Measurements from ENCODE around the gene SMIM28. TPM values are rescaled to one million over a fixed set of nuclear protein-coding genes. Genes with fewer than 3 reads are reported as not detected.
"Not testable (repeated sequence)": the region's sequence is repeated elsewhere in the genome, so short reads cannot be mapped to it uniquely, and the experiment has no call there.

Gene SMIM28
- total RNA-seq, 2 donors from 2014 or later: not detected

GRCh38 chr6:138347864-138348263, 29.8 kb upstream of the SMIM28 start:
- H3K4me1 Mint-ChIP-seq (ENCODE audit: low read depth in 2 of 2): peaks cover 4 to 6% of the 10 kb centered on the region in 2 donors
- H3K27me3 Mint-ChIP-seq: peaks cover 11 to 27% of the 10 kb centered on the region in 2 donors
- no peak for ATAC-seq
- no peaks in the 10 kb centered on the region for H3K9me3 Mint-ChIP-seq
- no peak for DNase-seq (ENCODE audit: low spot score)
- H3K27ac Mint-ChIP-seq: no peak overlapping the region
- no peaks in the 10 kb centered on the region for H3K36me3 Mint-ChIP-seq
- no peak overlapping the region for H3K4me3 Mint-ChIP-seq

- H3K36me3 Mint-ChIP-seq: no peaks in the 10 kb centered on the region
- peaks cover 14 to 38% of the 10 kb centered on the region in 2 donors for H3K27me3 Mint-ChIP-seq
- ATAC-seq (no peak), DNase-seq (ENCODE audit: low spot score) (no peak)
- no peak overlapping the region for H3K4me3 Mint-ChIP-seq
- H3K27ac Mint-ChIP-seq: no peak overlapping the region
- H3K4me1 Mint-ChIP-seq (ENCODE audit: low read depth in 2 of 2): peaks cover 4 to 6% of the 10 kb centered on the region in 2 donors
- H3K9me3 Mint-ChIP-seq: no peaks in the 10 kb centered on the region
These were observed 27.8 kb upstream of the SMIM28 start for GRCh38 chr6:138349891-138350290.

- Mint-ChIP-seq H3K9me3 (peaks cover 2% of the 10 kb centered on the region), H3K4me3 (no peak overlapping the region), H3K36me3 (no peaks in the 10 kb centered on the region), H3K27ac (no peak overlapping the region), H3K4me1 (ENCODE audit: low read depth in 2 of 2) (no peaks in the 10 kb centered on the region), H3K27me3 (peaks cover 18 to 38% of the 10 kb centered on the region in 2 donors)
- ATAC-seq (no peak), DNase-seq (ENCODE audit: low spot score) (no peak)
These were observed 19.8 kb upstream of the SMIM28 start for GRCh38 chr6:138357928-138358327.

GRCh38 chr6:138368684-138369083, 9.0 kb upstream of the SMIM28 start:
- not testable (repeated sequence) for H3K4me1 Mint-ChIP-seq (ENCODE audit: low read depth in 2 of 2); DNase-seq (ENCODE audit: low spot score); H3K9me3 Mint-ChIP-seq; ATAC-seq; H3K27ac Mint-ChIP-seq; H3K36me3 Mint-ChIP-seq; H3K4me3 Mint-ChIP-seq
- peaks cover 23 to 66% of the 10 kb centered on the region in 2 donors for H3K27me3 Mint-ChIP-seq

- Mint-ChIP-seq H3K4me3 (no peak overlapping the region), H3K27ac (no peak overlapping the region), H3K4me1 (ENCODE audit: low read depth in 2 of 2) (no peaks in the 10 kb centered on the region), H3K36me3 (peaks cover 4% of the 10 kb centered on the region), H3K9me3 (peaks cover 3% of the 10 kb centered on the region), H3K27me3 (peaks cover 16 to 63% of the 10 kb centered on the region in 2 donors)
- DNase-seq (ENCODE audit: low spot score) (no peak), ATAC-seq (no peak)
These were observed 6.9 kb upstream of the SMIM28 start for GRCh38 chr6:138370631-138371451.

GRCh38 chr6:138371452-138371711, 6.3 kb upstream of the SMIM28 start:
- peaks cover 3% of the 10 kb centered on the region for H3K9me3 Mint-ChIP-seq
- ATAC-seq (no peak), DNase-seq (ENCODE audit: low spot score) (no peak)
- peaks cover 4% of the 10 kb centered on the region for H3K36me3 Mint-ChIP-seq
- H3K27ac Mint-ChIP-seq: no peak overlapping the region
- peaks cover 14 to 57% of the 10 kb centered on the region in 2 donors for H3K27me3 Mint-ChIP-seq
- H3K4me3 Mint-ChIP-seq: no peak overlapping the region
- no peaks in the 10 kb centered on the region for H3K4me1 Mint-ChIP-seq (ENCODE audit: low read depth in 2 of 2)

GRCh38 chr6:138371720-138372119, 6.0 kb upstream of the SMIM28 start:
- H3K36me3 Mint-ChIP-seq: peaks cover 4% of the 10 kb centered on the region
- H3K9me3 Mint-ChIP-seq: peaks cover 3% of the 10 kb centered on the region
- no peak overlapping the region for H3K27ac Mint-ChIP-seq
- DNase-seq (ENCODE audit: low spot score) (no peak), ATAC-seq (no peak)
- no peaks in the 10 kb centered on the region for H3K4me1 Mint-ChIP-seq (ENCODE audit: low read depth in 2 of 2)
- peaks cover 14 to 55% of the 10 kb centered on the region in 2 donors for H3K27me3 Mint-ChIP-seq
- no peak overlapping the region for H3K4me3 Mint-ChIP-seq

GRCh38 chr6:138372711-138373463, 4.8 kb upstream of the SMIM28 start:
- Mint-ChIP-seq H3K4me3 (no peak overlapping the region), H3K36me3 (no peaks in the 10 kb centered on the region), H3K4me1 (ENCODE audit: low read depth in 2 of 2) (no peaks in the 10 kb centered on the region), H3K27ac (no peak overlapping the region), H3K9me3 (no peaks in the 10 kb centered on the region), H3K27me3 (peaks cover 14 to 43% of the 10 kb centered on the region in 2 donors)
- ATAC-seq: no peak
- DNase-seq (ENCODE audit: low spot score): no peak

- Mint-ChIP-seq H3K4me1 (ENCODE audit: low read depth in 2 of 2) (no peaks in the 10 kb centered on the region), H3K27ac (no peak overlapping the region), H3K9me3 (no peaks in the 10 kb centered on the region), H3K36me3 (no peaks in the 10 kb centered on the region), H3K4me3 (no peak overlapping the region), H3K27me3 (peaks cover 14 to 42% of the 10 kb centered on the region in 2 donors)
- no peak for DNase-seq (ENCODE audit: low spot score)
- no peak for ATAC-seq
These were observed 3.5 kb upstream of the SMIM28 start for GRCh38 chr6:138374230-138374629.

GRCh38 chr6:138374815-138375214, 2.9 kb upstream of the SMIM28 start:
- no peak for DNase-seq (ENCODE audit: low spot score)
- H3K27ac Mint-ChIP-seq: no peak overlapping the region
- no peaks in the 10 kb centered on the region for H3K36me3 Mint-ChIP-seq
- H3K4me1 Mint-ChIP-seq (ENCODE audit: low read depth in 2 of 2): no peaks in the 10 kb centered on the region
- H3K27me3 Mint-ChIP-seq: peaks cover 14 to 39% of the 10 kb centered on the region in 2 donors
- ATAC-seq: no peak
- no peaks in the 10 kb centered on the region for H3K9me3 Mint-ChIP-seq
- no peak overlapping the region for H3K4me3 Mint-ChIP-seq

- Mint-ChIP-seq H3K4me3 (no peak overlapping the region), H3K36me3 (no peaks in the 10 kb centered on the region), H3K27me3 (peaks cover 9 to 16% of the 10 kb centered on the region in 2 donors), H3K27ac (no peak overlapping the region), H3K4me1 (ENCODE audit: low read depth in 2 of 2) (no peaks in the 10 kb centered on the region), H3K9me3 (no peaks in the 10 kb centered on the region)
- DNase-seq (ENCODE audit: low spot score): no peak
- no peak for ATAC-seq
These were observed 663 bp upstream of the SMIM28 start for GRCh38 chr6:138377042-138377441.

GRCh38 chr6:138378463-138378862, 758 bp downstream of the SMIM28 start:
- no peak for ATAC-seq
- Mint-ChIP-seq H3K9me3 (no peaks in the 10 kb centered on the region), H3K4me3 (no peak overlapping the region), H3K27me3 (peaks cover 9 to 17% of the 10 kb centered on the region in 2 donors), H3K4me1 (ENCODE audit: low read depth in 2 of 2) (no peaks in the 10 kb centered on the region), H3K27ac (no peak overlapping the region), H3K36me3 (no peaks in the 10 kb centered on the region)
- no peak for DNase-seq (ENCODE audit: low spot score)

GRCh38 chr6:138382498-138383265, 5.0 kb downstream of the SMIM28 start:
- no peaks in the 10 kb centered on the region for H3K36me3 Mint-ChIP-seq
- H3K9me3 Mint-ChIP-seq: no peaks in the 10 kb centered on the region
- H3K4me3 Mint-ChIP-seq: no peak overlapping the region
- no peak overlapping the region for H3K27ac Mint-ChIP-seq
- DNase-seq (ENCODE audit: low spot score) (no peak), ATAC-seq (no peak)
- peaks cover 2 to 7% of the 10 kb centered on the region in 2 donors for H3K27me3 Mint-ChIP-seq
- H3K4me1 Mint-ChIP-seq (ENCODE audit: low read depth in 2 of 2): no peaks in the 10 kb centered on the region

- peaks cover 3 to 13% of the 10 kb centered on the region in 2 donors for H3K27me3 Mint-ChIP-seq
- H3K27ac Mint-ChIP-seq: no peak overlapping the region
- H3K4me1 Mint-ChIP-seq (ENCODE audit: low read depth in 2 of 2): no peaks in the 10 kb centered on the region
- no peaks in the 10 kb centered on the region for H3K36me3 Mint-ChIP-seq
- ATAC-seq (no peak), DNase-seq (ENCODE audit: low spot score) (no peak)
- no peak overlapping the region for H3K4me3 Mint-ChIP-seq
- no peaks in the 10 kb centered on the region for H3K9me3 Mint-ChIP-seq
These were observed 6.1 kb downstream of the SMIM28 start for GRCh38 chr6:138383776-138384175.
